Hematopoietic multipotent progenitor cell treated with erythropoietin and hydrocortisone succinate and interleukin-3 and kit ligand, for 15 days (in vitro differentiated cells): ENCODE measurements around the gene NFAM1.

Source experiments
- DNase-seq: peaks from one replicate; pipeline ENCODE4 v3.0.0-alpha.2; 2015; ENCODE audit warnings: low spot score

Gene NFAM1

GRCh38 chr22:42416671-42417230 is 15.5 kb downstream of the NFAM1 start:
- no peak for DNase-seq

DNA sequence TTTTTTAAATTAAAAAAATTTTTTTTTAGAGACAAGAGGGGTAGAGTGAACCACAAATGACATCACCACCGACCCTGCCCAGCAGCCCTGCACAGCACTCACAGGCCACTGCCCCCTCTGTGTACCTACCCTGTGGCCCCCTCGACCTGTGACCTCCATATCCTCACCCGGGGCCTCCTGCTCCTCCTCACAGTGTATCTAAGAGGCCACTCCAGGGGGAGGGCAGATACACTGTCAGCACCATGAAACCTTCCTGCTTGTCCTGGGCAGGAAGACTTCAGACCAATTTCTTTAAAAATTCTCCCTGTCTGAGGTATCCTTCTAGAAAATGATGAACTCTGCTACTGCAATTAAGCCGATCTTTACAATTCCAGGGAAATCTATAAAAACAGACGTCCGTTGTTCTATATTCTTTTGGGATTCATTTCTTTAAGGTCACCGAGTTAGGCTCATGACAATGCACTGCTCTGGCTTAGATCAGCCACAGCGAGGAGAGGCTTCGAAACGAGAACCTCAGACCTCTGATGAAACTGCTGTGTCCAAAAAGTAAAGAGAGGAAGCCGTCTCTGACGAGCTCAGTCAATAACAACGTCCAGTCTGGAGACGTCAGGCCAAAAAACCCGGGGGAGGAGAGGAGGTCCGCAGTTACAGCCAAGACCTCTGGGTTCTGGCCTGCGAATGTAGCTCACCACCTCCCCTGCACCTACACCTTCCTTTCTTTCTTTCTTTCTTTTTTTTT is 17.5 kb downstream of the NFAM1 start:
- DNase-seq: no peak

DNA sequence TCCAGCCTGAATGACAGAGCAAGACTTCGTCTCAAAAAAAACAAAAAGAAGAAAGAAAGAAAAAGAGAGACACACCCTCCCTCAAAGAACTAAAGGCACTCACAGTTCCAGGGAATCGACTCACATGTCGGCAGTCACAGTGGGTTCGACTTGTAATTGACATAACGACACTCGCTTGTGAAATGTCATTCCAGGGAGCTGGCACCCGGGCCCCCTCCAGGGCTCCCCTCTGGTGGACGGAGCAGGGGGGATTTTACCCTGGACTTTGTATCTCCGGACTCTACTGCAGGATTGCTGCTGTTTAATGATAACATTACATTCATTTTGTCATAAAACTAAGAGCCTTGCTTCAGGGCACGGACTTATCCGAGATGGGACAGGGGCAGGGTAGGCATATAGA is 18.2 kb downstream of the NFAM1 start:
- no peak for DNase-seq

DNA sequence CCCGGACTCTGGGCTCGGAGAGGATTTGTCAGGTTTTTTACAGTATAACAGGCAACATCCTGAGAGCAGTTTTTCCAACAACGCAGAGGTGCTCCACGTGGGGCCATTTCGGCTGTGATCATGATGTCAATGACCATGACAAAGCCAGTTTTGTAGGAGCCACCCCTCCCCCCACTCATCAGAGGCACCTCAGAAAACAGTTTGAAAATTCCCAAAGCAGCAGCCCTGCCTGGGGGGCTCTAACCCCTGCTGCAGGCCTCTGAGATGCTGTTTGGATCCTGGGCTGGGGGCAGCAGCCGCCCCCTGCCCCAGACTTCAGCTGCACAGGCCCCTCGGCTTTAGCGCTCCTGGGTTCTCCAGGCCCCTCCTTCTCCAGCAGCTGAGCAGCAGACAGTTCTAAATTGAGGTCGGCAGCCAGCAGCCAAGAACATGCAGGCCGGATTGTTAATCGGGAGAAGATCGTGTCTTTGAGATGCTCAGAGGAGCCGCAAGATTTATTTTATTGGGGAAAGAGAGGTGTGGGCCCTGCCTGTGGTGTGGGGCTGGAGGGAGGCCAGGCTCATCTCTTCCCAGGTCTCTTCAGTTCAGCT is 19.4 kb downstream of the NFAM1 start:
- DNase-seq: no peak

GRCh38 chr22:42410708-42411107 is 21.5 kb downstream of the NFAM1 start:
- no peak for DNase-seq

DNA sequence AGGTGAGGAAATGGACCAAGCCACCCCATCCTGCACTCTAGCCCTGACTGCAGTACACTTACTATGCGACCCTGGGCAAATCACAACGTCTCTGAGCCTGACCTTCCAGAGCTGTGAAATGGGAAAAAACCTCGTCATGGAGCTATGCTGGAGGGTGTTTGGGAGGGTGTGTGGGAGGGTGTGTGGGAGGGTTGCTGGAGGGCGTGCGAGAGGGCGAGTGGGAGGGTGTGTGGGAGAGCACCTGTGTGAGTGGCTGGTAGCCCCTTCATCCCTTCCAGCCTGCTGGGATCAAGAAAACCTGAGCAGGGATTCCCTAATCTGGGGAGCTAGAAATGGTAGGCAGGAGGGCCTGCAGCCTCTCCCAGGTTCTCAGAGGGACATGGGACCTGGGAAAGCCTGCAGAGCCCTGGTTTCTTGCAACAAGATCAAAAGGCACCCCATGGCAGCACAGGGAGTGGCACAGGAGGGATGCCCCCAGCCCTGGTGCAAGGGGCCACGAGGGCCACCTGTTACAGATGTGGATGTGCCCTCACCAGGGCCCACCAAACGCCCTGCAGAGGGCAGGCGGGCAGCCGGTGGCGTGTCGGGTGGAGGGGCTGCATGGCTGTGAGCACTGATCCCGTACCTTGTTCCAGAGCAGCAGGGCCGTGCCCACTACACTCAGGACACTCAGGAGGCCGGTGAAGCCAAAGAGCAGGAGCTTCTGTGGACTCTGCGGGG is 23.2 kb downstream of the NFAM1 start:
- no peak for DNase-seq

DNA sequence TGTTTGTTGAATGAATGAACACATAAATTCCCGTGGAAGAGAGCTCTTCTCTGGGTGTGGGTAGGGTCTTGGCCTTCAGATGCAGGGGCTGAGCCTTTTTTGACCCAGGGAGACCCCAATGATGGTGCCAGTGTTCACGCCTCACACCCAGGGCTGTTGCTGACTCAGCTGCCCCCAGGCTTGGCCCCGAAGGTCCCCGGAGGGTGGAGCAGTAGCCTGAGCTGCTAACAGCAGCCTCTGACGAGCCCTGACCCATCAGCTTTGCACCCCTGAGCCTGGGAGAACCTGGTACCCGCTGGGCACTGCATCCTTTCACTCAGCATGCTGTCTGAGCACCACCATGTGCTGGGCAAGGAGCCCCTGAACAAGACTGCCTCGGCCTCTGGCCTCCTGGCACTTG is 23.9 kb downstream of the NFAM1 start:
- no peak for DNase-seq

GRCh38 chr22:42404266-42404665 is 27.9 kb downstream of the NFAM1 start:
- DNase-seq: no peak

DNA sequence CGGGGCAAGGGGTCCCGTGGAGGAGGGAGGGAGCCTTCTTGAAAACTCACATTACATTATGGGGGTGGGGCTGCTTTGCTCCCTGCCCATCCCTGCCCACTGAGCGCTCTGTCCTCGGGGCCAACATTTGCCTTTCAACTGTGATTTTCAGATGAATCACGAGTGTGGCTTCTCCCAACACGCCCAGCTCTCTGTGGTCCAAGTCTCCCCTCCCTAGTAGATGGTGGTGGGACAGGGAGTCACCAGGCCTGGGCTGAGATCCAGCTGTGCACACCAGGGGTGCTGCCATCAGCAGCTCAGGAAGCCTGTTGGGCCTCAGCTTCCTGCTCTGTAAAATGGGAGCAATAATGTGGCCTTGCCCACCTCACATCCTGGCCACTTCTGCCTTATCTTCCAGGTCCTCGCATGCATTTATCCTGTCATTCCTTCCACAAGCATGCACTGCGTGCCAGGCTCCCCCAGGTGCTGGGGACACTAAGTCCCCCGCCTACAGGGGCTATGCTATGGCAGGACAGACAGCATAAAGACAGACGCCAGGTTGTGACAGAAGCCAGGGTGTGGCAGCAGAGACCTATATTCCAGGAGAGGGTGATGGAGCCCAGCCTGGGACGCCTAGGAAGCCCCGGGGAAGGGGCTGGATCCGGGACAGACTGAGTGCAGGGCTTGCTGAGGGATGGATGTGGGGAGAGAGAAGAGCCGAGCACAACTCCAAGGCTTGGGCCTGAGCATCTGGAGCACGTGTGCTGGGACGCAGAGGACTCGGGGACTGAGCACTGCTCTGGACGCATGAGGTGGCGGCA is 30.5 kb downstream of the NFAM1 start:
- DNase-seq: no peak

- DNase-seq: no peak
Measured at GRCh38 chr22:42400811-42401534, 31.2 kb downstream of the NFAM1 start.

DNA sequence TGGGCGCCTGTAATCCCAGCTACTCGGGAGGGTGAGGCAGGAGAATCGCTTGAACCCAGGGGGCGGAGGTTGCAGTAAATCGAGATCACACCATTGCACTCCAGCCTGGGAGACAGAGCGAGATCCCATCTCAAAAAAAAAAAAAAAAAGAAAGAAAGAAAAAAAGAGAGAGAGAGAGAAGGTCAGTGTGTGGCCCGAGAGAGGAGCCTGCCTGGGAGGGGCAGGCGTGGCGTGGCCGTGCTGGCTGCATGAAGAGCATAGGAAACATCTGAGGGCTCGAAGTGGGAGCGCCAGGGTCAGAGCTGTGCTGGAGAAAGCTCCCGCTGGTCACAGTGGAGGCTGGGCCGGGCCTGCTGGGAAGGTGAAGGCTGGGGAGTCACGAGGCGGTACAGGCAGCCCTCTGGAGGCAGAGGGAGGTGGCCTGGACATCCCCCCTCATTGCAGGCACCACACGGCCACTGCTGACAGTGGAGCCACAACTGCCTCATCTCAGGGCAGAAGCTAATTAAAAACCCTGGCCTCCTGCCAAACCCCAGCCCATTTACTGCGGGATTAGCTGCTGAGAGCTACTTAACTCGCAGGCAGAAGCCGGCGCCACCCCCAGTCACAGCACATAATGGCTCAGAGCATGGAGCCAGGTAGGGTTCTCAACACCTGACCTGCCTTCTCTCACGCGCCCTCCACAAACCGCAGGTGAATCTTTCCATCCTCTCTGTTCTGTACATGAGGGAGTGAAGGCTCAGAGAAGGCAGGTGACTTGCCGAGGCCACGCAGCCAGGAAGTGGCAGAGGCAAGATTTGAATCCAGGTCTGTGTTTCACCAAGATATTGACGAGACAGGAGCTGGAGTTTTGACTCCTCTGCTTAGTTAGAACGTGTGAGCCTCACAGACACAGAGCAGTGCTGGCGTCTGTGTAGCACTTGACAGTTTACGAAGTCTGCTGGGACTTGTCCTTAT is 32.6 kb downstream of the NFAM1 start:
- peak; percentile 9 for DNase-seq

- no peak for DNase-seq
Measured at GRCh38 chr22:42397332-42398249, 34.6 kb downstream of the NFAM1 start.

DNA sequence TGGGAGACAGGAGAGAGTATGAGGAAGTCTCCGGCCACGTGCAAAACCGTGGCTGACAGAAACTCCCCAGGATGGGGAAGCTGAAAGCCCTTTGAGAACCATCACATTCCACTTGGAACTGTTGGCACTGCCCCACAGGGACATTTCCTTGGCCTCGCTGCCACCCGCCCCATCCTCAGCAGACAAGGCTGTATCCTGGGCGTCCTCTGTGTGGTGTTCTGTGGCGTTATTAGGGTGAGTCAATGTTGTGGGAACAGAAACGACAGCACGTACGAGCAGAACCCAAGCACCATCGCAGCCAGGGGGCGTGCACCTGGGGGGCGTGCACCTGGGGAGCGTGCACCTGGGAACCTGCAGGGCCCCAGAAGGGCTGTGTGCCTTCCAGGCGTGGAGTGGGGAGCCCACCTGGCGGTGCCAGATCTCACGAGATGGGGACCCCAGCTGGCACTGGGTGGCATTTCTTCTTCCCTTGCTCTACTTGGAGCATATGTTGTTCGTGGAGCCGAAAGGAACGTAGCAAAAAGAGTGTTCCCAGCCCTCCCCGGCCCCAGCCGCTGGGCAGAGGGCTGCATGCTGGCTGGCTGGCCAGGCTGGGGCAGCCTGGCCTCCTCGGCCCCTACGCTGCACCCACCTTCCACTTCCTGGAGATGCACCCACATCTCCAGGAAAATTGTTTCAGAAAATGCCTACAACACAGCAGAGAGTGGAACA is 35.4 kb downstream of the NFAM1 start:
- no peak for DNase-seq

DNA sequence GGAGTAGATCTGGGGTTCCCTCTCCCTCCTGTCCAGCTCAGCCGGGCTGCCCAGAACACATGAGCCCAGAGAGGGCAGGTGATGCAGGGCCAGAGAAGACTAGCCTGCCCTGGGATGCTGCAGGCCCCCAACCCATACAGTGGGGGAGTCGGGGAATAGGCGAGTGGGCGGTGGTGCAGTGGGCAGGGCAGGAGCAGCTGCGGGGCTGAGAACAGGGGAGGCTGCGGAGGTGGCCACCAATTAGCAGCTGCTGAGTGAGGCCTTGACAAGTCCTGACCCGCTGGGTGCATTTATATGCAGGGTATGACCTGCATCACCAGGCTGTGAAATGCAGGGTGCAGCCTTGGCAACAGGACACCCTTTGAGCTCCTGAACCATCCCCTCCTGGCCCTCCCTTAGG is 43.1 kb downstream of the NFAM1 start:
- DNase-seq: no peak

DNA sequence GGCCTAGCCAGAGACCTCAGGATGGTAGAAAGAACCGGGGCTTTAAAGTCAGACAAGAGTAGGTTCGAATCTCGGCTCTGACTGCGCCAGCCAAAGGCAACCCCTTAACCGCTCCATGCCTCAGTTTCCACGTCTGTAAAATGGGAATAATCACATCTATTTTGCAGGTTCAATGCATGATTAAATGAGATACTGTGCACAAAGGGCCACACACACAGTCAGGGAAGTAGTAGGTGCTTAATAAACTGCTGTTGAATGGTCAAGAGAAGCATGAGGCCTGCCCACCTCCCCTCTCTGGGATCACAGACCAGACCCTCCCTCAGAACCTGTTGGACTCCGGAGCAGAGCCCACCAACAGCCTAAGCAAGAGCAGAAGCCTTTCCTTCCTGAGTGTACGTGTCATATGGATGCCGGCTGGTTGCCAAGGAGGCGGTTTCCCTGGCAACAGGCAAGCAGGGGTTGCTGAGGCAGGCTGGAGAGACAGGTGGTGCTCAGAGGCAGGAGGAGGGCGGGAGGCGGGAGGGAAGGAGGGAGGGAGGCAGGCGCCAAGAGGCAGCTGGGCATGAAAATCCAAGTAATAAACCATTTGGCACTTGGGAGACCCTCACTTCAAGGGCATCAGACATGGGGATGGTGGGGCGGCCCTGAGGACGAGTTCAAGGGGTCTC is 43.9 kb downstream of the NFAM1 start:
- DNase-seq: no peak

- DNase-seq: no peak
Measured at GRCh38 chr22:42387631-42388030, 44.6 kb downstream of the NFAM1 start.

DNA sequence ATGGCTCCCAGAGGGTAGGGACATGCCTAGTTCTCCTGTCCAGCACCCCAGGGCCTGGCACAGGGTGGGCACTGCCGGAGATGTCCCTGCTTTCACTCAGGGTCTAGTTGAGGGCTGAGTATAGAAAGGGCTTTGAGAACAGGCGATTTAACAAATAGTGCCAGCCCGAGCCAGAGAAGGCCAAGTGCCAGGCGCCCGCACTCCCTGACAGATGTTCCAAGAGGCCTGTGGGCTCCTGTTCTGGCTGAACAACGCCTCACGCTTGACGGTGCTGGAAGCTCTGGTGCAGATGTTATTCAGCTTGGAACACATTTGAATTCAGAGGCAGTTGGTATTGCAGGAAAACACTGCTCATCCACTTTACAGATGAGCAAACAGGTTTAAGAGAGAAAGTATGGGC is 46.5 kb downstream of the NFAM1 start:
- no peak for DNase-seq

- DNase-seq: no peak
Measured at GRCh38 chr22:42384506-42384905, 47.7 kb downstream of the NFAM1 start.
